Activated naive CD8-positive, alpha-beta T cell treated with anti-CD3 and anti-CD28 coated beads, Interleukin-2, amount 50 U/mL, for 24 hours (primary cell): ENCODE results near the gene SENP6.

ENCODE experiments used
- ATAC-seq: fragments of 150-1000 bp; cut with Tn5 transposase; one replicate; pipeline ENCODE4 v1.10.0; 2021
- DNase-seq: peaks from one replicate; pipeline ENCODE4 v3.0.0; 2021
- H3K27ac Mint-ChIP-seq: one replicate; pipeline ENCODE4 v1.8.0; 2021; ENCODE audit warnings: mild to moderate bottlenecking, mixed read lengths
- H3K27me3 Mint-ChIP-seq: one replicate; pipeline ENCODE4 v1.8.0; 2021; ENCODE audit warnings: mixed read lengths
- H3K36me3 Mint-ChIP-seq: one replicate; pipeline ENCODE4 v1.8.0; 2021; ENCODE audit warnings: low read depth, mixed read lengths
- H3K4me1 Mint-ChIP-seq: one replicate; pipeline ENCODE4 v1.8.0; 2021; ENCODE audit warnings: mixed read lengths
- H3K4me3 Mint-ChIP-seq: one replicate; pipeline ENCODE4 v1.8.0; 2021; ENCODE audit warnings: mild to moderate bottlenecking, moderate library complexity, mixed read lengths
- H3K9me3 Mint-ChIP-seq: one replicate; pipeline ENCODE4 v1.8.0; 2021; ENCODE audit warnings: mixed read lengths

Gene SENP6

GRCh38 chr6:75600768-75601167 lies 912 bp upstream of the SENP6 start:
- Mint-ChIP-seq H3K36me3 (peaks cover 10% of the 10 kb centered on the region), H3K27me3 (no peaks in the 10 kb centered on the region), H3K4me3 (peak overlapping the region; percentile 98), H3K9me3 (no peaks in the 10 kb centered on the region), H3K4me1 (peaks cover 54% of the 10 kb centered on the region), H3K27ac (peak overlapping the region; percentile 97)
- DNase-seq: no peak
- no peak for ATAC-seq

- H3K9me3 Mint-ChIP-seq: no peaks in the 10 kb centered on the region
- H3K36me3 Mint-ChIP-seq: peaks cover 12% of the 10 kb centered on the region
- H3K4me1 Mint-ChIP-seq: peaks cover 66% of the 10 kb centered on the region
- DNase-seq (peak; percentile 64), ATAC-seq (peak; percentile 45)
- no peaks in the 10 kb centered on the region for H3K27me3 Mint-ChIP-seq
- peak overlapping the region; percentile 98 for H3K4me3 Mint-ChIP-seq
- H3K27ac Mint-ChIP-seq: peak overlapping the region; percentile 97
Observed at GRCh38 chr6:75602246-75603105, 796 bp downstream of the SENP6 start.

GRCh38 chr6:75603106-75603420 lies 1.4 kb downstream of the SENP6 start:
- H3K27me3 Mint-ChIP-seq: no peaks in the 10 kb centered on the region
- no peak for DNase-seq
- H3K4me1 Mint-ChIP-seq: peaks cover 69% of the 10 kb centered on the region
- peak overlapping the region; percentile 98 for H3K4me3 Mint-ChIP-seq
- ATAC-seq: no peak
- H3K36me3 Mint-ChIP-seq: peaks cover 12% of the 10 kb centered on the region
- H3K27ac Mint-ChIP-seq: peak overlapping the region; percentile 97
- no peaks in the 10 kb centered on the region for H3K9me3 Mint-ChIP-seq

DNA sequence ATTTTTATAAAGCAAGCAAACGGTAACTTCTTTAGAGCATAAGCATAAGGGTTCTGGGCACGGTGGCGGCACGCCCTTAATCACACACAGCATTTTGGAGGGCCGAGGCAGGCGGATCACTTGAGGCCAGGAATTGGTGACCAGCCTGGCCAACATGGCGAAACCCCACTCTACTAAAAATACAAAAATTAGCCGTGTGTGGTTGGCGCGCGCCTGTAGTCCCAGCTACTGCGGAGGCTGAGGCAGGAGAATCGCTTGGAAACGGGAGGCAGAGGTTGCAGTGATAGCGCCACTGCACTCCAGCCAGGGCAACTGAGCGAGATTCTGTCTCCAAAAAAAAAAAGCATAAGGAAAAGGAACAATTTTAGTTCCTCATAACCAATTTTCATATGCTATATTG lies 2.6 kb downstream of the SENP6 start:
- H3K27ac Mint-ChIP-seq: no peak overlapping the region
- H3K9me3 Mint-ChIP-seq: no peaks in the 10 kb centered on the region
- DNase-seq: no peak

GRCh38 chr6:75605635-75606034 lies 4.0 kb downstream of the SENP6 start:
- no peaks in the 10 kb centered on the region for H3K9me3 Mint-ChIP-seq
- peaks cover 12% of the 10 kb centered on the region for H3K36me3 Mint-ChIP-seq
- peaks cover 73% of the 10 kb centered on the region for H3K4me1 Mint-ChIP-seq
- DNase-seq: no peak
- no peaks in the 10 kb centered on the region for H3K27me3 Mint-ChIP-seq
- H3K27ac Mint-ChIP-seq: no peak overlapping the region
- ATAC-seq: no peak
- no peak overlapping the region for H3K4me3 Mint-ChIP-seq

More for the DNA sequence above, 2.6 kb downstream of the SENP6 start:
- Mint-ChIP-seq H3K27me3 (no peaks in the 10 kb centered on the region), H3K4me3 (peak overlapping the region; percentile 98), H3K4me1 (peaks cover 69% of the 10 kb centered on the region), H3K36me3 (peaks cover 12% of the 10 kb centered on the region)
- ATAC-seq: no peak

- Mint-ChIP-seq H3K36me3 (peaks cover 13% of the 10 kb centered on the region), H3K4me3 (no peak overlapping the region), H3K9me3 (no peaks in the 10 kb centered on the region), H3K27me3 (no peaks in the 10 kb centered on the region), H3K27ac (peak overlapping the region; percentile 47), H3K4me1 (peaks cover 94% of the 10 kb centered on the region)
- ATAC-seq (no peak), DNase-seq (no peak)
Observed at GRCh38 chr6:75608304-75608703, 6.6 kb downstream of the SENP6 start.

DNA sequence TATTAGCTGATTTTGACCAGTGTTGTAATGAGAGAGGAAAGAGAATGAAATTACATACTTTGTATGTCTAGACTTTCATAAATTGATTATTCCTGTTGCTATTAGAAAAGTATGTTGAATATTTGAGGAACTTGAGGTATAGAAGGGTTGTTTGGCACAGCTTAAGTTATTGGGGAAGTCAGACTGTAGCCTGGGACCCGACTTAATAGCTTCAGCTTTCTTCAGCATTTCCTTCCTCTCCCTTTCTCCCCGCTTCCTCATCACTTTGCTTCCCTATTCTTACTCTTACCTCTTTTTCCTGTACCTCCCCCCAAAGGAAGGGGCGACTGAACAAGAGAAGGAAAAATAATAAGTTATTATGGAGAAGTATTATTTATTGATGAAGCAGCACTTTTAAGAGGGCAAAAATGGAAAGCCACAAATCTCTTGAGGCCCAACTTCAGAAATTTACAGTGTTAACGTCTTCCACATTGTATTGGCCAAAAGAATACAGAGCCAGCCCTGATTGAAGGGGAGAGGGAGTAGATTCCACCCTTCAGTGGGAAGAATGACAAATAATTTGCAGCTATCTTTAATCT lies 7.4 kb downstream of the SENP6 start:
- H3K4me1 Mint-ChIP-seq: peaks cover 94% of the 10 kb centered on the region
- ATAC-seq (no peak), DNase-seq (no peak)
- H3K9me3 Mint-ChIP-seq: no peaks in the 10 kb centered on the region
- H3K27ac Mint-ChIP-seq: no peak overlapping the region
- no peaks in the 10 kb centered on the region for H3K27me3 Mint-ChIP-seq
- H3K4me3 Mint-ChIP-seq: no peak overlapping the region
- H3K36me3 Mint-ChIP-seq: peaks cover 8% of the 10 kb centered on the region

DNA sequence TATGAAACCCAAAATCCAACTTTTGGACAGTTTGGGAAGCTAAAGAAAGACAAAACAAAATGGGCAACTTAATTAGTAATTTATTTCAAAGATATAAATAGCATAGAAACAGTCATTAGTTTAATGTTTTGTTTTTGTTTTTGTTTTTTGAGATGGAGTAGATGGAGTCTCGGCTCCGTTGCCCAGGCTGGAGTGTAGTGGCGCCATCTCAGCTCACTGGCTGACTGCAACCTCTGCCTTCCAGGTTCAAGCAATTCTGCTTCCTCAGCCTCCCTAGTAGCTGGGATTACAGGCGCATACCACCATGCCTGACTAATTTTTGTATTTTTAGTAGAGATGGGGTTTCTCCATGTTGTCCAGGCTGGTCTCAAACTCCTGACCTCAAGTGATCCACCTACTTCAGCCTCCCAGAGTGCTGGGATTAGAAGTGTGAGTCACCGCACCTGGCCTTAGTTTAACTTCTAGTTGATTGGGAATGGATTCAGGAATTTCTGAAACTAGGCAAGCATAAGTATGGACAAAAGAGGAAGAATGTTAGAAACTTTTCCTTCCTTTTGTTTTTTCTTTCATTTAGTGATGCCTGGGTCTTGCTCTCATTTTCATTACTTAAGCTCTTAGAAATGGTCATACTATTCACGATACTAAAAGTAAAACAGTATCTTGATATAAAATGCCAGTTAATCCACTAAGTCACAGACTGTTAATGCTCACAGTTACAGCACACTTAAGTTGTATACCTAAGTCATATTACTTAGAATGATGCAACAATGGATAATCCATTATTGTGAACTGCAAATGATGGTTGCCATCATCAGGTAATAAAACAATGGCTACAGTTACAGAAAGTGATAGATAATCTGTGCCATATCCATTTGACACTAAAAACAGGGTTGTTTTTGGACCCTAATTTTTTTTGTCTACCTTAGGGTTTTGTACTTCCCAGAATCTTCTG lies 8.2 kb downstream of the SENP6 start:
- peak overlapping the region; percentile 46 for H3K27ac Mint-ChIP-seq
- no peak overlapping the region for H3K4me3 Mint-ChIP-seq
- H3K4me1 Mint-ChIP-seq: peaks cover 98% of the 10 kb centered on the region
- H3K36me3 Mint-ChIP-seq: peaks cover 11% of the 10 kb centered on the region
- no peak for ATAC-seq
- DNase-seq: no peak
- H3K27me3 Mint-ChIP-seq: no peaks in the 10 kb centered on the region
- no peaks in the 10 kb centered on the region for H3K9me3 Mint-ChIP-seq

- ATAC-seq: no peak
- H3K36me3 Mint-ChIP-seq: peaks cover 11% of the 10 kb centered on the region
- peak overlapping the region; percentile 62 for H3K4me3 Mint-ChIP-seq
Observed at GRCh38 chr6:75611011-75611701, 9.5 kb downstream of the SENP6 start.

DNA sequence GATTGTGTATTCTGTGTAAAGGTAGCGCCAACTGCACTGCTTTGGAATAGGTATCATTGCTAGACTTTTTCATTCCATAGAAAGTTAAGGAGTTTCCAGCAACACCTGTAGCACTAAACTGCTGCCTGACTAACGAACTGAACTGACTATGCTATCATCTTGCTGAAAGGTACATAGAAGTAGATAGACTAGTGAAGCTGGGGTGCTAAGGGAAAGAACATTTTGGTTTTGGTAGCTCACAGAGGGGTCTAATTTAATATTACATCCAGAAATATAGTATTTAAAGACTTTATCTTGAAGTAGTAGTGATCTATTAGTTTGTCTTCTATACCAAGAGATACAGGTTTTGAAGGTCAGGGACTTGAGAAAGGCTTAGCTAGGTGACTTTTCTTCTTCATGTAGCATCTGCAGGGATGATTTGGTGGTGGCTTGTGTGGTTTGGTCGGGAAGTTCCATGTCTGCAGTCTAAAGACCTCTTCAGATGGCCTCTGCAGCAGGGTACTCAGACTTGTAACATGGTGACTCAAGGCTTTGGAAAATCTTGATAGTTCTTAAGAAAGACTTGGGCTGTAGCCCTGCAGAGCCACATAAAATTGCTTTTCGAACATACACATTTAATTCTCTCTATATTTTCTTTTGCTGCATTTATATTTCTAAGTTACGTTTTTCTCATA lies 10.2 kb downstream of the SENP6 start:
- H3K4me3 Mint-ChIP-seq: peak overlapping the region; percentile 62
- DNase-seq (peak; percentile 59), ATAC-seq (peak; percentile 98)
- H3K36me3 Mint-ChIP-seq: peaks cover 9% of the 10 kb centered on the region
- no peaks in the 10 kb centered on the region for H3K9me3 Mint-ChIP-seq
- no peaks in the 10 kb centered on the region for H3K27me3 Mint-ChIP-seq
- H3K27ac Mint-ChIP-seq: peak overlapping the region; percentile 57
- H3K4me1 Mint-ChIP-seq: peaks cover 95% of the 10 kb centered on the region

More at GRCh38 chr6:75611011-75611701, 9.5 kb downstream of the SENP6 start:
- H3K27me3 Mint-ChIP-seq: no peaks in the 10 kb centered on the region
- no peak for DNase-seq
- peak overlapping the region; percentile 57 for H3K27ac Mint-ChIP-seq
- peaks cover 98% of the 10 kb centered on the region for H3K4me1 Mint-ChIP-seq
- H3K9me3 Mint-ChIP-seq: no peaks in the 10 kb centered on the region

- Mint-ChIP-seq H3K27ac (peak overlapping the region; percentile 57), H3K4me3 (peak overlapping the region; percentile 62), H3K9me3 (no peaks in the 10 kb centered on the region), H3K27me3 (no peaks in the 10 kb centered on the region), H3K36me3 (peaks cover 10% of the 10 kb centered on the region), H3K4me1 (peaks cover 91% of the 10 kb centered on the region)
- DNase-seq (no peak), ATAC-seq (peak; percentile 30)
Observed at GRCh38 chr6:75612434-75612833, 10.8 kb downstream of the SENP6 start.

- Mint-ChIP-seq H3K36me3 (peaks cover 16% of the 10 kb centered on the region), H3K27ac (peak overlapping the region; percentile 57), H3K9me3 (no peaks in the 10 kb centered on the region), H3K4me1 (peaks cover 91% of the 10 kb centered on the region), H3K4me3 (peak overlapping the region; percentile 62), H3K27me3 (no peaks in the 10 kb centered on the region)
- DNase-seq (no peak), ATAC-seq (no peak)
Observed at GRCh38 chr6:75613056-75613501, 11.4 kb downstream of the SENP6 start.

DNA sequence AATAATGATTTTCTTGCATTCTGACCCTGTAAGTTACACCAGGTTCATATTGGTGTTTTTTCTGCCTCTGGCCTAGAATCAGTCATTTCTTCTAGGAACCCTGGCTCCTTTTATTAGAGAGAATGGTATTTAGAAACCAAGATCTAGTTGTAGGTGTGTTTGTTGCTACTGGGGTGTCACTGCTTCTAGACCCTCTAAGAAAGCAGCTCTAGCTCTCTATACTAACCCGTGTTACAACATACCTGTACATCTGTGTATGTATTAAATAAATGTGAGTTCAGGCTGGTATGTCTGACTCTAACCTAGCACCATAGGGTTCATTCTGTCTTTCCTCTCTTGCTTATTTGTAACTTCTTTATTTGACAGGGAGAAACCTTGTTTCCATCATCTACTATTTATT lies 16.8 kb downstream of the SENP6 start:
- peaks cover 27% of the 10 kb centered on the region for H3K36me3 Mint-ChIP-seq
- peaks cover 69% of the 10 kb centered on the region for H3K4me1 Mint-ChIP-seq
- H3K27me3 Mint-ChIP-seq: no peaks in the 10 kb centered on the region
- no peaks in the 10 kb centered on the region for H3K9me3 Mint-ChIP-seq
- no peak overlapping the region for H3K4me3 Mint-ChIP-seq
- DNase-seq (no peak), ATAC-seq (no peak)
- no peak overlapping the region for H3K27ac Mint-ChIP-seq
